OCI-LY1 (cell line): ENCODE results near the gene UIMC1.

ENCODE experiments used
- H2AFZ ChIP-seq: fragments of 200-600 bp; sonication (generic), shearing (Covaris generic); 2 replicates; pipeline ENCODE4 v1.6.0; 2014; ENCODE audit warnings: antibody characterized with exemption, mild to moderate bottlenecking, low read length
- H3F3A ChIP-seq: fragments of 200-600 bp; sonication (generic), shearing (Covaris generic); 2 replicates; pipeline ENCODE4 v1.6.0; 2014; ENCODE audit warnings: mild to moderate bottlenecking, antibody characterized with exemption, low read length, moderate library complexity; ENCODE audit not compliant: insufficient read depth
- H3K27ac ChIP-seq: fragments of 200-600 bp; sonication (generic); 2 replicates; pipeline ENCODE4 v1.5.1; 2014; ENCODE audit warnings: low read length, mixed run types, mild to moderate bottlenecking, low read depth; ENCODE audit not compliant: poor library complexity, severe bottlenecking
- H3K27me3 ChIP-seq: fragments of 200-600 bp; sonication (generic); 2 replicates; pipeline ENCODE4 v1.6.0; 2014; ENCODE audit warnings: antibody characterized with exemption, mild to moderate bottlenecking, low read length, moderate library complexity; ENCODE audit not compliant: insufficient read depth
- H3K36me3 ChIP-seq: fragments of 200-600 bp; sonication (generic); 2 replicates; pipeline ENCODE4 v1.6.1; 2014; ENCODE audit warnings: mild to moderate bottlenecking, antibody characterized with exemption, low read length, moderate library complexity, mixed read lengths; ENCODE audit not compliant: insufficient read depth
- H3K4me1 ChIP-seq: fragments of 200-600 bp; sonication (generic); 2 replicates; pipeline ENCODE4 v1.5.1; 2014; ENCODE audit warnings: mild to moderate bottlenecking, low read length, moderate library complexity; ENCODE audit not compliant: insufficient read depth, severe bottlenecking
- H3K4me2 ChIP-seq: fragments of 200-600 bp; sonication (generic), shearing (Covaris generic); 2 replicates; pipeline ENCODE4 v1.6.1; 2014; ENCODE audit warnings: low read length
- H3K4me3 ChIP-seq: fragments of 200-600 bp; sonication (generic); 2 replicates; pipeline ENCODE4 v1.5.1; 2014; ENCODE audit warnings: low read length, low read depth, mild to moderate bottlenecking, mixed read lengths; ENCODE audit not compliant: poor library complexity, severe bottlenecking
- H3K79me2 ChIP-seq: fragments of 200-600 bp; shearing (Covaris generic); 2 replicates; pipeline ENCODE4 v1.6.1; 2016; ENCODE audit warnings: mixed run types, low read length, mixed read lengths; ENCODE audit not compliant: insufficient read depth
- H3K9ac ChIP-seq: fragments of 200-600 bp; sonication (generic), shearing (Covaris generic); 2 replicates; pipeline ENCODE4 v1.6.1; 2014; ENCODE audit warnings: mild to moderate bottlenecking, low read length, mixed read lengths
- H3K9me2 ChIP-seq: fragments of 200-600 bp; sonication (generic), shearing (Covaris generic); 2 replicates; pipeline ENCODE4 v1.6.1; 2014; ENCODE audit warnings: low read depth, mild to moderate bottlenecking, low read length, mixed read lengths
- H3K9me3 ChIP-seq: fragments of 200-600 bp; shearing (Covaris generic); 2 replicates; pipeline ENCODE4 v1.6.1; 2014; ENCODE audit warnings: low read length, mixed read lengths
- H4K20me1 ChIP-seq: fragments of 200-600 bp; sonication (generic), shearing (Covaris generic); 2 replicates; pipeline ENCODE4 v1.6.0; 2016; ENCODE audit warnings: mild to moderate bottlenecking, low read length; ENCODE audit not compliant: insufficient read depth
- EZH2 ChIP-seq: fragments of 200-600 bp; sonication (generic), shearing (Covaris generic); IDR thresholded peaks from 2 replicates; pipeline ENCODE4 v1.8.0; 2017; ENCODE audit warnings: borderline replicate concordance, mixed run types, mild to moderate bottlenecking, antibody characterized with exemption, low read length, moderate library complexity, mixed read lengths
- TF ChIP-seq, protein P1 (sequence below): fragments of 200-600 bp; sonication (generic), shearing (Covaris generic); IDR thresholded peaks from 2 replicates; pipeline ENCODE4 v1.5.1; 2017; ENCODE audit warnings: mild to moderate bottlenecking, antibody characterized with exemption, low read length, moderate library complexity, mixed read lengths

Gene UIMC1

DNA sequence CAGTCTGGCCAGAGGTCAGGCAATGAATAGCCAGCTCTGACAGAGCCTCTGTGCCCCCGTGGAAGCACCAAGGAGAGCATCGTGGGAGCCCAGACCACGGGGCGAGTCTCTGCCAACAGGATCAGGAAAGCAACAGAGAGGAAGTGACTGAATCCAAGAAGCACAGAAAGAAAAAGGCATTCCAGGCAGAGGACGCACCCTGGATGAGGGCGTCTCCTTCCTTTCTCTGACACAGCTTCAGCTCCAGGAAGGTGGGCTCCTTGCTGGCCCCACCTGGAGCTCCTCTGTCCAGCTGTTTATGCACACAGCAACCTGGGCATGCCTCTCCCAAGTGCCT is 124.0 kb downstream of the UIMC1 start:
- Histone ChIP-seq H3K4me2 (no peak overlapping the region), H4K20me1 (no peaks in the 10 kb centered on the region), H3K79me2 (no peaks in the 10 kb centered on the region), H3K36me3 (no peaks in the 10 kb centered on the region), H3K9me3 (no peaks in the 10 kb centered on the region), H3K27me3 (no peaks in the 10 kb centered on the region), H3K27ac (no peak overlapping the region), H3K4me3 (no peak overlapping the region), H3K4me1 (no peaks in the 10 kb centered on the region), H3K9me2 (no peaks in the 10 kb centered on the region), H3F3A (no peaks in the 10 kb centered on the region), H3K9ac (no peak overlapping the region), H2AFZ (no peak overlapping the region)
- TF ChIP-seq, protein P1, sequence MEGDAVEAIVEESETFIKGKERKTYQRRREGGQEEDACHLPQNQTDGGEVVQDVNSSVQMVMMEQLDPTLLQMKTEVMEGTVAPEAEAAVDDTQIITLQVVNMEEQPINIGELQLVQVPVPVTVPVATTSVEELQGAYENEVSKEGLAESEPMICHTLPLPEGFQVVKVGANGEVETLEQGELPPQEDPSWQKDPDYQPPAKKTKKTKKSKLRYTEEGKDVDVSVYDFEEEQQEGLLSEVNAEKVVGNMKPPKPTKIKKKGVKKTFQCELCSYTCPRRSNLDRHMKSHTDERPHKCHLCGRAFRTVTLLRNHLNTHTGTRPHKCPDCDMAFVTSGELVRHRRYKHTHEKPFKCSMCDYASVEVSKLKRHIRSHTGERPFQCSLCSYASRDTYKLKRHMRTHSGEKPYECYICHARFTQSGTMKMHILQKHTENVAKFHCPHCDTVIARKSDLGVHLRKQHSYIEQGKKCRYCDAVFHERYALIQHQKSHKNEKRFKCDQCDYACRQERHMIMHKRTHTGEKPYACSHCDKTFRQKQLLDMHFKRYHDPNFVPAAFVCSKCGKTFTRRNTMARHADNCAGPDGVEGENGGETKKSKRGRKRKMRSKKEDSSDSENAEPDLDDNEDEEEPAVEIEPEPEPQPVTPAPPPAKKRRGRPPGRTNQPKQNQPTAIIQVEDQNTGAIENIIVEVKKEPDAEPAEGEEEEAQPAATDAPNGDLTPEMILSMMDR: no peak
- no peak for TF ChIP-seq EZH2

DNA sequence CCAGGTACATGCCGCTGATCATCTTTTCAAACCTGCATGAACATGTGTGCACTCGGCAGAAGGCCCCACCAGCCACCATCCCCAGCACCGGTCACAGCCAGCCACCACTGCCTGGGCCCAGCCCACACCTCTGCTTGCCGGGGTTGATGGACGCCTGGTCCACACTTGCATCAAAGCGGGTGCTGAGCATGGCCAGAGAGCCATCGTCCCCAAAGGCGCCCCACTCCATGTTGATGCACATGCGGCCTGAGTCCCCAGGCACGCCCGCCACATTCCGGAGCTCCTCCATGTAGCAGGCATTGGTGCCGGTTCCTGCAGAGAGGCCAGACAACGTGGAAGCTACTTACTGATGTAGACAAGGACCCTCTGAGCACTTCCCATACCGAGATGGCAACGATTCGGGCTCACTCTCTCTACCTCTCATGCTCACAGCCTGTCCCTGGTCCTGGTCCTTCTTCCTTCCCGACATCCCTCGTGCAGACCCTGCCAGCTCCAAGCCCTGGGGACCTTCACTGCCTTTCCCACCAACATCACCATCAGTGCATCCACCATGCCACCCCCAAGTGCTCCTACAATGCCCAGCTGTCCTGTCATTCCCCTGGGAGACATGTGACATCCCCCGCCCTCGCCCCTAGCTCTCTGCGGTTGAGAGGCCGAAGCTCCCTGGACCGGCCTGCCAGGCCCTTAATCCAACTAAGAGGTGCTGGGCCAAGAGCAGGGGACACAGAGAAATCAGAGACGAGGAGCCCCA is 124.6 kb downstream of the UIMC1 start:
- H3K4me1 ChIP-seq: no peaks in the 10 kb centered on the region
- H2AFZ ChIP-seq: no peak overlapping the region
- H3K4me2 ChIP-seq: no peak overlapping the region
- no peak overlapping the region for H3K9ac ChIP-seq
- TF ChIP-seq, protein P1: no peak
- TF ChIP-seq EZH2: no peak
- H3K36me3 ChIP-seq: no peaks in the 10 kb centered on the region
- H3K79me2 ChIP-seq: no peaks in the 10 kb centered on the region
- no peak overlapping the region for H3K27ac ChIP-seq
- no peak overlapping the region for H3K4me3 ChIP-seq
- no peaks in the 10 kb centered on the region for H3K9me2 ChIP-seq
- H3F3A ChIP-seq: no peaks in the 10 kb centered on the region
- H3K27me3 ChIP-seq: no peaks in the 10 kb centered on the region
- no peaks in the 10 kb centered on the region for H3K9me3 ChIP-seq
- H4K20me1 ChIP-seq: no peaks in the 10 kb centered on the region

DNA sequence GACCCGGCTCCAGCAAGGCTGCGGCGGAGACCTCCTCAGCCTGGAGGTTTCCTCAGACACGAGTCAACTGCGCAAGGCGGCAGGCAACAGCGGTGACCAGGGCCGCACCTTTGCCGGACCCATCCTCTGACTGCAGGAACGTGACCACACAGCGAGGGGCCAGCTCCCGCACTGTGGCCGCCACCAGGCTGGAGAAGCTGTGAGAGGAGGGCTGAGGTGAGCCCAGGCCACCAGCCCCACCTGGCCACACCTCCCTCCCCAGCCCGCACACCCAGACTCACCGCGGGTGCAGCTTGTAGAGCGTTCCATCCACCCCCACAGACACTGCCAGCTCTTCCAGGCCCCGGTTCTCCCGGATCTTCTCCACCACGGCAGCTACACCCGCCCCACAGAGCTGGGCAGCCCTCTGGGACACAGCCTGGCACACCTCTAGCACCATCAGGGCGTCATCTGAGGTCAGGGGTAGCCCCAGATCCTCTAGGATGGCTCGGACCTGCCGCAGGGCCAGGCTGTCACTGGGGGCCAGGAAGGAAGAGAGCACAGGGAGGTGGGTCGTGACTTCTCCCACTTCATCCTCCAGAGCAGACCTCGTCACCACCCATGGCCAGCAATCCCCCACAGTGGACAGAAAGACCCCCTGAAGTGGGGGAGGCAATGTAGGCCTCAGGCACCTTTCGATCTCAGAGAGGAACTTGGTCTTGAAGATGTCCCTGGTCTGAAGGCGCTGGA is 125.4 kb downstream of the UIMC1 start:
- Histone ChIP-seq H3K4me2 (no peak overlapping the region), H3K9ac (no peak overlapping the region), H3K9me2 (no peaks in the 10 kb centered on the region), H3K79me2 (no peaks in the 10 kb centered on the region), H4K20me1 (no peaks in the 10 kb centered on the region), H3K4me1 (no peaks in the 10 kb centered on the region), H3F3A (no peaks in the 10 kb centered on the region), H3K36me3 (no peaks in the 10 kb centered on the region), H3K4me3 (no peak overlapping the region), H3K9me3 (no peaks in the 10 kb centered on the region), H3K27ac (no peak overlapping the region), H3K27me3 (no peaks in the 10 kb centered on the region), H2AFZ (no peak overlapping the region)
- no peak for TF ChIP-seq EZH2
- TF ChIP-seq, protein P1: no peak
